ENCODE data around the gene TLX2.

TLX2 gene

DNA sequence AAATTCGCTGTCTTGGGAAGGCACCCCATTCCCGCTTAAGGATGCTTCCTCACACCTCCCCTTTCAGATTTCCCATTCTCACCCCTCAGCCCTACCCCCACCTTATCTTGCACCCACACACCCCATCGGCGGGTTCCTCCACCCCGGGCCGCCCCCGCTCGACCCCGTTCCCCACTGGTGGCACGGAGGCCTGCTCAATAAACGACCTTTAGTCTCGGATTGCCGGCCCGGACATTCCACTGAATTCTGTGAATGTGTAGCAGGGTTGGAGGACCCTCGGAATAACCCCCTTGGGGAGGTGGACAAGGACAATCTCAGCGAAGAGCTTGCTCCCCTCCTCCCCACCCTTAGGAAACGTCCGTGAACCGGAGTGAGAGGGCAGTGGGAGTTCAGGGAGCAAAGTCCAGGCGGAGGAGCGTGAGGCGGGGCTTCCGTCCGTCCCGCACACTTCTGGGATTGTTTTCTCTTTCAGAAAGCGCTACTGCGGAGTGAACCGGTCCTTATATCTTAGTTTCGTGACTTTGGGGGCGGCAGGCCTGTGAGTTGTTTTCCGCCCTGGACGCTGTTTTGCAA is 12.0 kb upstream of the TLX2 start:
- Histone ChIP-seq H3K9ac (ENCODE audit: low read length) (peak overlapping the region; percentile 42; the same call in 1 of the 2 replicates), H3K36me3 (ENCODE audit: low read length) (no peaks in the 10 kb centered on the region), H3K79me2 (ENCODE audit: insufficient read depth, low read length) (0 out of 2 replicates have a peak, but pooled peaks cover 3% of the 10 kb centered on the region), H3K9me2 (replicated peaks; ENCODE audit: insufficient read depth, low read length) (no peaks in the 10 kb centered on the region), H3K4me2 (ENCODE audit: low read depth, low read length, poor library complexity, severe bottlenecking) (peak overlapping the region; percentile 47), H3K27me3 (ENCODE audit: low read length) (no peaks in the 10 kb centered on the region), H3K27ac (ENCODE audit: low read depth, low read length) (no peak overlapping the region), H3K4me3 (ENCODE audit: insufficient read depth, low read length, poor library complexity, severe bottlenecking) (no peak overlapping the region), H3F3A (ENCODE audit: insufficient read depth) (no peaks in the 10 kb centered on the region), H2AFZ (ENCODE audit: low read depth, low read length, severe bottlenecking) (no peak overlapping the region), H3K9me3 (ENCODE audit: insufficient read depth, low read length) (no peaks in the 10 kb centered on the region), H4K20me1 (ENCODE audit: low read depth, low read length) (no peaks in the 10 kb centered on the region)
- TF ChIP-seq, protein P1, sequence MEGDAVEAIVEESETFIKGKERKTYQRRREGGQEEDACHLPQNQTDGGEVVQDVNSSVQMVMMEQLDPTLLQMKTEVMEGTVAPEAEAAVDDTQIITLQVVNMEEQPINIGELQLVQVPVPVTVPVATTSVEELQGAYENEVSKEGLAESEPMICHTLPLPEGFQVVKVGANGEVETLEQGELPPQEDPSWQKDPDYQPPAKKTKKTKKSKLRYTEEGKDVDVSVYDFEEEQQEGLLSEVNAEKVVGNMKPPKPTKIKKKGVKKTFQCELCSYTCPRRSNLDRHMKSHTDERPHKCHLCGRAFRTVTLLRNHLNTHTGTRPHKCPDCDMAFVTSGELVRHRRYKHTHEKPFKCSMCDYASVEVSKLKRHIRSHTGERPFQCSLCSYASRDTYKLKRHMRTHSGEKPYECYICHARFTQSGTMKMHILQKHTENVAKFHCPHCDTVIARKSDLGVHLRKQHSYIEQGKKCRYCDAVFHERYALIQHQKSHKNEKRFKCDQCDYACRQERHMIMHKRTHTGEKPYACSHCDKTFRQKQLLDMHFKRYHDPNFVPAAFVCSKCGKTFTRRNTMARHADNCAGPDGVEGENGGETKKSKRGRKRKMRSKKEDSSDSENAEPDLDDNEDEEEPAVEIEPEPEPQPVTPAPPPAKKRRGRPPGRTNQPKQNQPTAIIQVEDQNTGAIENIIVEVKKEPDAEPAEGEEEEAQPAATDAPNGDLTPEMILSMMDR (IDR thresholded peaks at IDR 0.05; ENCODE audit: insufficient read depth, low read length, poor library complexity, severe bottlenecking): no peak
- no peak for TF ChIP-seq EZH2phosphoT487 (conservative IDR thresholded peaks at IDR 0.05; ENCODE audit: low read length)

DNA sequence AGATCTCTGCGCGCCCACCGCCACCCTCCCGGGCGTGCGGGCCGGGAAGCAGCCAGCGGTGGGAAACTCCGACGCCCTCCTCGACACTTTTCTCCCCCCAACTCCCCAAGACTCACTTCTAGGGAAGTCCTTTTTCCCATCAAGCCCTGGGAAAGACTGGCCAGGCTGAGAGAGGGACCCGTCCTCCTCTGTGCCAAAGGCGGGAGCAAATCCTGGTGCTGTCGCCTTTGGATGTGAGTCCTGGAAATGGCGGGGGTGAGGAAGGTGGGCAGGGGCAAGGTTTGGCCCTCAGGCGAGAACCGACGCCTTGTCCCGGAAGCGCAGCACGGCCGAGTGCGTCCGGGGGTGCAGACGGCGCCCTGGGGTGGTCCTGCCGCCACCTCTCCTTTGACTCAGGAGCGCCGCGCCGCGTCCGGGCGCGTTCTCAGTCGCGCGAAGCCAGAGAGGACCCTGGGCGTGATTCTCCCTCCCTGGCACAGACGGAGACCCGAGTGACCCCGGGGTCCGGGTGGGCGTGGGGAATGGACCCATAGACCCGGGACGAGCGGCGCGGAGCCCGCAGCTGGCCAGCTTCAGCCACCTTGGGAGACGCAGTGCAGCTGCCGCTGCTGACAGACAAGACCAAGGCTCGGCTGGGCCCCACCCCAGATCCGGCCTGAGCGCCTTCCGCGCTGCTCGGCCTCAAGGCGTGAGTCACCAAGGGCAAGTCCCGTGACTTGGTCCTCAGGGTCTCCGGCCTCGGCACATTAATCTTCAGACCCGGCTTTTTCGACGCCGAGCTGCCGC is 11.3 kb upstream of the TLX2 start:
- Histone ChIP-seq H3K9me3 (ENCODE audit: insufficient read depth, low read length) (no peaks in the 10 kb centered on the region), H3K36me3 (ENCODE audit: low read length) (no peaks in the 10 kb centered on the region), H4K20me1 (ENCODE audit: low read depth, low read length) (no peaks in the 10 kb centered on the region), H3K4me3 (ENCODE audit: insufficient read depth, low read length, poor library complexity, severe bottlenecking) (peak overlapping the region; percentile 30), H3K9me2 (replicated peaks; ENCODE audit: insufficient read depth, low read length) (no peaks in the 10 kb centered on the region), H2AFZ (ENCODE audit: low read depth, low read length, severe bottlenecking) (peak overlapping the region; percentile 52), H3K9ac (ENCODE audit: low read length) (peak overlapping the region; percentile 42), H3K27me3 (ENCODE audit: low read length) (no peaks in the 10 kb centered on the region), H3K4me2 (ENCODE audit: low read depth, low read length, poor library complexity, severe bottlenecking) (peak overlapping the region; percentile 47), H3K79me2 (ENCODE audit: insufficient read depth, low read length) (0 out of 2 replicates have a peak, but pooled peaks cover 3% of the 10 kb centered on the region), H3K27ac (ENCODE audit: low read depth, low read length) (no peak overlapping the region), H3F3A (ENCODE audit: insufficient read depth) (no peaks in the 10 kb centered on the region)
- TF ChIP-seq, protein P1 (IDR thresholded peaks at IDR 0.05; ENCODE audit: insufficient read depth, low read length, poor library complexity, severe bottlenecking): peak; percentile 21
- 0 out of 2 replicates have a peak, but pooled peaks have one; percentile 31 for TF ChIP-seq EZH2phosphoT487 (conservative IDR thresholded peaks at IDR 0.05; ENCODE audit: low read length)

DNA sequence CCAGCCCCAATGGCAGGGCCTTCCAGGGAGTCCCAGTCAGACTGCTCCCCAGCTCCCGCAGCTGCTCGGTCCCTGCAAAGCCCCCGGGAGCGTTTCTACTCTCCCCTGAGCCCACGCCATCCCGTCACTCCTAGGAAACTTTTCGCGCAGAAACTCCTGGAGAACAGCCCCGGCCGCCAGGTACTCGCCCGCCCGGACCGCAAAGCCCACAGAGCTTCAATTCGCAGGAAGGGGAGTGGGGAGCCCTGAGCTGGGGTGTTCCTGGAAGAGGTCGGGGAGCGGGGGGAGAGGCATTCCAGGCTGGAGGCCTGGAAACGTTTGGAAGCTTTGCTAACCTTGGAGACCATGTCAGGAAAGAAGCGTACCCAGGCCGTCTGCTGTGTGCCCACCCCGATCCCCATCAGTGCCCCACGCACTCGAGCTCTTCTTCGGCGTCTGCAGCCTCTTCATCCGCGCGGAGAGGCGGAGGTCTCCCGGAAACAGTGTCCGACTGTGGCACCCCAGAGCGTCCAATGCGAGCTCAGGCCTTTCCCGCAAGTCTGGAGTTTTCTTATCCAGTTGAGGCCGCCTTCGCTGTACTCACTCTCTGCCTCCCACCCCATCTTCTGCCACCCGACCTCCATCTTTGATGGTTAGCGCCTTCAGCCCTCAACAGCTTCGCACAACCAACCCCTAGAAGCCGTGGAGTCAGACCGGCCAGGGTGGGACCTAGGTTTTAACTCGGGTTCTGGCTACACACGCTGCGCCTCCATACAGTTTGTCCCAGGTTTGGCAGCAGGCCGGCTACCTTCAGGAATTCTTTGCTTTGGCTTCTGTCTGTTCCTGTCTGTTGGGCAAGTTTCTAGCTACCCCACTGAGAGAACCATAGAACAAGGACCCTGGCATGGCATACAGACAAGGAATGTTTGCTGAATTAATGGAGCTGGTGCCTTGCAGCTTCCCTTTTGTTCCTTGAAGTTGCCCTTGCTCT is 10.5 kb upstream of the TLX2 start:
- Histone ChIP-seq H3K27me3 (ENCODE audit: low read length) (no peaks in the 10 kb centered on the region), H3K79me2 (ENCODE audit: insufficient read depth, low read length) (0 out of 2 replicates have a peak, but pooled peaks cover 3% of the 10 kb centered on the region), H3K4me3 (ENCODE audit: insufficient read depth, low read length, poor library complexity, severe bottlenecking) (no peak overlapping the region), H2AFZ (ENCODE audit: low read depth, low read length, severe bottlenecking) (no peak overlapping the region), H3K36me3 (ENCODE audit: low read length) (no peaks in the 10 kb centered on the region), H3F3A (ENCODE audit: insufficient read depth) (no peaks in the 10 kb centered on the region), H3K27ac (ENCODE audit: low read depth, low read length) (no peak overlapping the region), H3K9ac (ENCODE audit: low read length) (peak overlapping the region; percentile 42), H3K4me2 (ENCODE audit: low read depth, low read length, poor library complexity, severe bottlenecking) (peak overlapping the region; percentile 47), H3K9me2 (replicated peaks; ENCODE audit: insufficient read depth, low read length) (no peaks in the 10 kb centered on the region), H3K9me3 (ENCODE audit: insufficient read depth, low read length) (no peaks in the 10 kb centered on the region), H4K20me1 (ENCODE audit: low read depth, low read length) (no peaks in the 10 kb centered on the region)
- no peak for TF ChIP-seq EZH2phosphoT487 (conservative IDR thresholded peaks at IDR 0.05; ENCODE audit: low read length)
- TF ChIP-seq, protein P1 (IDR thresholded peaks at IDR 0.05; ENCODE audit: insufficient read depth, low read length, poor library complexity, severe bottlenecking): no peak

All from SU-DHL-6 (cell line).